Loucy (cell line): Measurements from ENCODE around the gene BTBD19.

Experiments used
- CTCF ChIP-seq: fragments of 200-600 bp; sonication (generic); conservative IDR thresholded peaks from 2 replicates; pipeline ENCODE4 v1.5.1; 2014; ENCODE audit warnings: mild to moderate bottlenecking, antibody characterized with exemption, low read length
- EZH2phosphoT487 ChIP-seq: fragments of 200-600 bp; IDR thresholded peaks from 2 replicates; pipeline ENCODE4 v1.6.1; 2018; ENCODE audit warnings: antibody characterized with exemption, mild to moderate bottlenecking, moderate library complexity, borderline replicate concordance

- TF ChIP-seq CTCF (no peak), EZH2phosphoT487 (no peak)
Observed at GRCh38 chr1:44832056-44832705, 23.9 kb downstream of the BTBD19 start.
